Measurements from ENCODE around the gene BCL11B. TPM values are rescaled to one million over a fixed set of nuclear protein-coding genes. Genes with fewer than 3 reads are reported as not detected.

Gene BCL11B
- total RNA-seq, 1 donor, result not detected

DNA sequence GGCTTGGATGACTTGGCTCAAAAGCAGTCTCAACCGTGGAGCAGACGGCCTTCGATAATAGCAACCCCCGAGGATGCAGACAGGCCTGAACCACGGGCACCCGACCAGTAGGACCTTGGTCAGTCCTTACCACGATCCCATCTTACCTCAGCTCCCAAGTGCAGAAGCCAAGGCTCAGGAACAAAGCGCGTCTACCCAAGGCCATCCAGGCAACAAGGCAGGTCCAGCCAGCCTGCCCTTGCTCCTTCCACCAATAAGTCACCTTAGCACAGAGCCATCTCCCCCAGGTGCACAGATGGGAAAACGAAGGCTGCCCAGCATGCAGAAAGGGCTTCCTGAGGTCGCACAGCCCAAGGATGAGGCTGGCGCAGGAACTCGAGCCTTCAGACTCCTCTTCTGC is 77.3 kb downstream of the BCL11B start:
- TF ChIP-seq, protein P1, sequence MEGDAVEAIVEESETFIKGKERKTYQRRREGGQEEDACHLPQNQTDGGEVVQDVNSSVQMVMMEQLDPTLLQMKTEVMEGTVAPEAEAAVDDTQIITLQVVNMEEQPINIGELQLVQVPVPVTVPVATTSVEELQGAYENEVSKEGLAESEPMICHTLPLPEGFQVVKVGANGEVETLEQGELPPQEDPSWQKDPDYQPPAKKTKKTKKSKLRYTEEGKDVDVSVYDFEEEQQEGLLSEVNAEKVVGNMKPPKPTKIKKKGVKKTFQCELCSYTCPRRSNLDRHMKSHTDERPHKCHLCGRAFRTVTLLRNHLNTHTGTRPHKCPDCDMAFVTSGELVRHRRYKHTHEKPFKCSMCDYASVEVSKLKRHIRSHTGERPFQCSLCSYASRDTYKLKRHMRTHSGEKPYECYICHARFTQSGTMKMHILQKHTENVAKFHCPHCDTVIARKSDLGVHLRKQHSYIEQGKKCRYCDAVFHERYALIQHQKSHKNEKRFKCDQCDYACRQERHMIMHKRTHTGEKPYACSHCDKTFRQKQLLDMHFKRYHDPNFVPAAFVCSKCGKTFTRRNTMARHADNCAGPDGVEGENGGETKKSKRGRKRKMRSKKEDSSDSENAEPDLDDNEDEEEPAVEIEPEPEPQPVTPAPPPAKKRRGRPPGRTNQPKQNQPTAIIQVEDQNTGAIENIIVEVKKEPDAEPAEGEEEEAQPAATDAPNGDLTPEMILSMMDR (IDR thresholded peaks at IDR 0.05; ENCODE audit: insufficient read depth, low read depth, low read length), result no peak
- DNase-seq (ENCODE audit: low read depth), result no peak
- no peak overlapping the region for H3K4me3 ChIP-seq (ENCODE audit: low read depth, low read length)

DNA sequence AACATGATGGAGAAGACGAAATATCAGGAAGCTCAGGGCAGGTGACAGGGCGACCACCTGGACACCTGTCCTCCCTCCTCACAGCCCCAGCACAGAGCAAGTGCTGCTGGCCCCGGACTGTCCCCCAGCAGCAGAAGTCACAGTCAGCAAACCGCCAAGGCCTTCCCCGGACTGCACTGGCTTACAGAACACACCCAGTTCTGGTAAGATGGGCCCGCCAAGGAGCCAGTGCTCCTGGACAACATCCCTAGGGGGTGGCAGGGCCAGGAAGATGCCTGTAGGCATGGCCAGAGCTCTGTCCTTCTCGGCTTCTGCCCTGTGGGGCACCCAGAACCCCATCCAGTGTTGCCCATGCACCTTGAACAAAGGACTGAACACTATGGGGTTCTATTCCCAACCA is 77.9 kb downstream of the BCL11B start:
- TF ChIP-seq, protein P1 (IDR thresholded peaks at IDR 0.05; ENCODE audit: insufficient read depth, low read depth, low read length), result no peak
- no peak overlapping the region for H3K4me3 ChIP-seq (ENCODE audit: low read depth, low read length)
- no peak for DNase-seq (ENCODE audit: low read depth)

DNA sequence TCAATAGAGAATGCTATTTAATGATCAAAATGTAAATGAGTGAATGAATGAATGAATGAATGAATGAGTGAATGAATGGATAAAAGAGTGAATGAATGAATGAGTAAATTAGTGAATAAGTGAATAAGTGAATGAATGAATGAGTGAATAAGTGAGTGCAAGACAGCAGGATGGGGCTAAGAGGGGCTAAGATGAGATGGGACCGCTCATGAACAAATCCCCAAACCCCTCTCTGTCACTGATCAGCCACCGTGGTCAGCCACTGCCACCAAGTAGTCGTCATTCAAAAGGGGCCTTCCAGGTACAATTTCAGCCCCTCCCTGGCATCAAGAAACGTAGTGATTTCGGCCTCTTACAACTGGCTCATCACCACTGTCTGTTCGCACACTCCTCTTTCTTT is 79.2 kb downstream of the BCL11B start:
- TF ChIP-seq, protein P1 (IDR thresholded peaks at IDR 0.05; ENCODE audit: insufficient read depth, low read depth, low read length), result no peak
- DNase-seq (ENCODE audit: low read depth), result no peak
- H3K4me3 ChIP-seq (ENCODE audit: low read depth, low read length), result no peak overlapping the region

DNA sequence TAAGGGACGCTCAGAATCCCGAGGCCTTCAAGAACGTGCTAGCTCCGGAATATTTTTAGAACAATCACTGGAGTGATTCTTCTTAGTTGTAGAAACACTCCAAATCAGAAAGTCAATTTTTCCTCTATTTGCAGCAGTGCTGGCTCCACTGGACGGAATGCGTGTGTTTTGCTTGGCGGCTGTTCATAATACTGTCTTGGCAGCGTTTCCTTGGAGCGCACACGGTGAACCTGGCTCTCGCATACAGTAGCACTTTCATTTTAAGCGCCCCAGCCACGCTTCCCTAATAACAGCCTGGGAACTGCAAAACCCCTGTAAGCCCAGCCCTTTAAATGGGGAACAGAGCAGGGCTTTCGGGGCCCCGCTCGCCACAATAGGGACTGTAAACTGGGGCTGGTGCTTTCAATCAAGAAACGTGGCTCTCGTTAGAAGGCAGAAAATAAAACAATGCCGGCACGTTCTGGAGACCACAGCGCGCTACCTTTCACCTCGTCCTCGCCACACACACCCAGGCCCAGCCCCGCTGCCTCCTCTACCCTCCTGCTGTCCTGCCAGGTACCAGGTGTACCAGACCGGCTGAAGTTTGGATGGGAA is 79.9 kb downstream of the BCL11B start:
- no peak overlapping the region for H3K4me3 ChIP-seq (ENCODE audit: low read depth, low read length)
- peak; percentile 16 for DNase-seq (ENCODE audit: low read depth)
- TF ChIP-seq, protein P1 (IDR thresholded peaks at IDR 0.05; ENCODE audit: insufficient read depth, low read depth, low read length), result no peak

DNA sequence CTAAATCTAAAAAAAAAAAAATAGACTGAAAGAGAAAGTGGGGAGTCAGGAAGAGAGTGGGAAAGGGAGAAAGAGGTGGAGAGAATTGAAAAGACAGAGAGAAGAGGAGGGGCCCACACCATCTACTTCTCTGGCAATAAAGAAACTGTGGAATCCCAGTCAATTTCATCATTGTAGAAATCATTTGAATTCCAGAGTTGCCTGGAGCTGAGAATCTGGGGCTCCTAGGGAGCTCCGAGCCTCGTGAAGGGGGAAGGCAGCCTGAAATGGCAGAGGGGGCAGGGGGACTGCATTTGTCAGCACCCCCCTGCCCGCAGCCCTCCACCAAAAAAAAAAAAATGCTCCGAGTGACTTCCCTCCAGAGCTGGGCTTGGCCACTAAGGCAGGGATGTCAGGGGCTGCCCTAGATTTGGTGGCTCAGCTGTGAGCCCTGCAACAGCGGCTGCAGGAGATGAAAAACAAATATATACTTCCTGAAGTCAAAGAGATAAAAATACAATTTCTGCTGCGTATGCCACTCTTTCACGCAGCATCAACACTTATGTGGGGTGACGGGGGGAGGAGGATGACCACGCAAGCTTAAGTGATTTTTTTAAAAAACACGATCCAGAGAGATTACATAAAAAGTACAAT is 80.5 kb downstream of the BCL11B start:
- no peak for DNase-seq (ENCODE audit: low read depth)
- H3K4me3 ChIP-seq (ENCODE audit: low read depth, low read length), result no peak overlapping the region
- TF ChIP-seq, protein P1 (IDR thresholded peaks at IDR 0.05; ENCODE audit: insufficient read depth, low read depth, low read length), result no peak

DNA sequence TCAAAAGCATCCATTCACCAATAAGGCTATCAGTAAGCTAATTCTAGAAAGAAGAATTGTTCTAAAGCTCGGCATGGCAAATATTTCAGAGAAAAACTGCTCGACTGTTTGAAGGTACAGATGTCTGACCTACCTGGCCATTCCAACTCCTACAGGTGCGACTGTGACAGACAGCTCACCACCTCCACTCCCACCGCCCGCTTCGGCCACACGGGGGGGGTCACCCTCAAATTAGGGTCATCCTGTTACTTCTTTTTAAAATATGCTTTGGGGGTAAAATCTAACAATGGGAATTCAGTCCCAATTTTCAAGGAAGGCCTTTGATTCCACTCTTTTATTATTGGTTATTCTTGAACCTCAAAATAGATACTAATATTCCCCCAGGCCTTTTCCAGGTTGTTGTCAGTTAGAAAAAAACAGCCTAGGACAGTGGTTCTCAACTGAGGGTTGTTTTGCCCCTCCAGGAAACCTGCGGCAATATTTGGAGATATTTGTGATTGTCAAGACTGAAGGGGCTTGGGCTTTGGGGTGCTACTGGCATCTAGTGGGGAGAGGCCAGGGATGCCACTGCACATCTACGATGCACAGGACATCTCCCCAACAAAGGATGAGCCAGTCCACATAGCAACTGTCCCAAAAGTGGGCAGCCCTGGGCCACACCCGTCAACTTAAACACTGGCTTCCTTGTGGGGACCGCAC is 81.2 kb downstream of the BCL11B start:
- DNase-seq (ENCODE audit: low read depth), result no peak
- TF ChIP-seq, protein P1 (IDR thresholded peaks at IDR 0.05; ENCODE audit: insufficient read depth, low read depth, low read length), result no peak
- H3K4me3 ChIP-seq (ENCODE audit: low read depth, low read length), result no peak overlapping the region
